DMS114 treated with DMSO at 0.1 percent for 48 hours (cell line): ENCODE data around the gene ARHGDIG.

Source experiments
- DNase-seq: peaks from one replicate; lab custom pipeline; 2025; ENCODE audit not compliant: unreplicated experiment; lab: John Stamatoyannopoulos, UW

Gene ARHGDIG

DNA sequence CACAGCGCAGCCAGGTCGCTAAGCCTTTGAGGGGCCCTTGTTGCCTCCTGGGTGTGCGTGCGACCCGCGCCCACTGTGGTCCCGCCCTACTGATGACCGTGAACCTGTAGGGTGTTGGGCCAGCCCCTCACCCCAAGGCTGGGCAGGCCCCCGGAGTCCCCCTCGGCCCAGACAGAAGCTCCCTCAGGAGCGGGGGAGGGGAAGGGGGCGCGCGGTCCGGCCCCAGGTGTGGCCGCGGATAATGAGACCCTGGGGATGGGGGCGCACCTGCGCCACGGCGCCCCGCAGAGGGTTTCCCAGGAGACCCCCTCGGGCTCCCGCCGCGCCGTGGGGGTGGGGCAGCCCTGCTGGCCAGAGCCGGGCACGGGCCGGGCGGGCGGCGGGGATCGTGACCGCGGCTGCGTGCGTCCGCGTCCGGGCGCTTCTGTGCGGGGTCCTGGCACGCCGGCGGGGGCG is 358 bp upstream of the ARHGDIG start:
- DNase-seq, result no peak

DNA sequence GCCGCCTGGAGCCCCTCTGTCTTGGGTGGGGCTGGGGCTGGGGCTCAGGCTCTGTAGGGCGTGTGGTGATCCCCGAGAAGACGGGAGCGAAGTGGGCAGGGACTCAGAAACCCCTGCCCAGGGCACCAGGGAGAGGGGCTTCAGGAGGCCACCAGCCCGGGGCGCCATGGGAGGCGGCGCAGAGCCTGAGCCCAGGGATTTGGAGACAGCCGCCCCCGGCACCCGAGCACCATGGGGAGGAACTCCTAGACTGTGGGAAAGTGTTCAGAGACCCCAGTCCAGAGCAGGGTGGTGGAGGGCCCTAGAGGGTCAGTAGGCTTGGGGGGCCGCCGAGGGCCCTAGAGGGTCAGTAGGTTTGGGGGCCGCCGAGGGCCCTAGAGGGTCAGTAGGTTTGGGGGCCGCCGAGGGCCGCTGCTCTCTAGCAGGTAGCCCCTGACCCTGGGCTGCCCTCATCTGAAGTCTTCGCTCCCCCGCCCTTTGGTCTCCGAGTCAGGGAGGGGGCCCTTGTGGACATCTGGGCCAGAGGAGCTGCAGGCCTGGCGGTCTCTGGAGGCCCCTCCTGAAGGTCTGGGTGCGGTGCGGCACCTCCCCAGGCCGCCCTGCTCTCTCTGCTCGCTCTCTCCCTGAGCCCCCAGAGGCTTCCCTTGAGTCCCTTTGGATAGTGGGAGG is 734 bp downstream of the ARHGDIG start:
- DNase-seq, result no peak

DNA sequence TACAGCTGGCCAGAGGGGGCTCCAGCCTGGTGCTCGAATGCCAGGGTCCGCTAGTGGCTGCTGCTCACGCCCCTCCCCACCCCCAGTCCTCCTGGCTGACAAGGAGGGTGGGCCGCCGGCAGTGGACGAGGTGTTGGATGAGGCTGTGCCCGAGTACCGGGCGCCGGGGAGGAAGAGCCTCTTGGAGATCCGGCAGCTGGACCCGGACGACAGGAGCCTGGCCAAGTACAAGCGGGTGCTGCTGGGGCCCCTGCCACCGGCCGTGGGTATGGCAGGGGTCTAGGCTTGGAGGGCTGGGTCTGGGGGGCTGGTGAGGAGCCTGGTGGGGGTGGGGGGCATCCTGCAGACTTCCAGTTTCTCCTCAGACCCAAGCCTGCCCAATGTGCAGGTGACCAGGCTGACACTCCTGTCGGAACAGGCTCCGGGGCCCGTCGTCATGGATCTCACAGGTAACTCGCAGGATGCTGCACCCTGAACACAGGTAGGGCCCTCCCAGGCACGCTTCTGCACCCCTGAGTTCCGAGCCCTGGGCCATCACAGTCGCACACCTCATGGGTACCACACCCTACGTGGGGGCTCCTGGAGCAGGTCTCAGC is 1.4 kb downstream of the ARHGDIG start:
- DNase-seq, result no peak

DNA sequence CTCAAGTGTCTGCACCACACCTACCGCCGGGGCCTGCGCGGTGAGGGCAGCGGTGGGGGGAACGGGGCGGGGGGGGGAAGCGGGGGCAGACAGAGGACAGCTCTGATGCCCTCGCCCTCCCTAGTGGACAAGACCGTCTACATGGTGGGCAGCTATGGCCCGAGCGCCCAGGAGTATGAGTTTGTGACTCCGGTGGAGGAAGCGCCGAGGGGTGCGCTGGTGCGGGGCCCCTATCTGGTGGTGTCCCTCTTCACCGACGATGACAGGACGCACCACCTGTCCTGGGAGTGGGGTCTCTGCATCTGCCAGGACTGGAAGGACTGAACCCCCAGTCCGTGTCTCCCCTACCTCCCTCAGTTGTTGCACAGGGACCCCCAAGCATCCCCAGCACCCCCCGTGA is 2.1 kb downstream of the ARHGDIG start:
- no peak for DNase-seq

DNA sequence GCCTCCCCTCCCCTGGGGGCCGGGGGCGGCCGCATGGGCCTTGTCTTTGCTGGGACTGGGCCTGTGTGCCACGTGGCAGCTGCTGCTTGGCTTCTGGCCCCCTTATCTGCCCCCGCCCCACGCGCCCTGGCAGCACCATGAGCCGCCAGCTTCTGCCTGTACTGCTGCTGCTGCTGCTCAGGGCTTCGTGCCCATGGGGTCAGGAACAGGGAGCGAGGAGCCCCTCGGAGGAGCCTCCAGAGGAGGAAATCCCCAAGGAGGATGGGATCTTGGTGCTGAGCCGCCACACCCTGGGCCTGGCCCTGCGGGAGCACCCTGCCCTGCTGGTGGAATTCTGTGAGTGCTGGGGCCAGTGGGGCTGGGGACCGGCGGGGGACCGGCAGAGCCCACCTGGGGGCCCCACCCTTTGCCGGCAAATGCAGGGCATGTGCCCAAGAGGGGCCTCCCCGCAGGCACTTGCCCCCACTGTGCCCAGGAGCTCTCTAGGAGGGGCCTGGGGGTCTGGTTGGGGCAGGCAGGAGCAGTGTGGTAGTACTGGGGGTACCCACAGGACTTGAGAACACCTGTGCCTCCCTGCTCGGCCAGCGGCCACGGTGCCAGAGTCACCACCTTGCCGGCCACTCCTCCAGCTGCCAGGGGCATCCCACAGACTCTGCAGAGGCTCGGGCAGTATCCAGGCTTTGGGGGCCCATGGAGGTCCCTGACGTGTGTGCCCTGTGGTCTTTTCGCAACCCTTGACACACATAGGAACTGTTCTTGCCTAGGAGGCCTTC is 2.8 kb downstream of the ARHGDIG start, which contains the start of gene PDIA2:
Gene PDIA2, plus strand, starts transcription at position 132 of the 773 bp plus-strand sequence. Its CDS starts 6 bp downstream, at position 138.
- no peak for DNase-seq

DNA sequence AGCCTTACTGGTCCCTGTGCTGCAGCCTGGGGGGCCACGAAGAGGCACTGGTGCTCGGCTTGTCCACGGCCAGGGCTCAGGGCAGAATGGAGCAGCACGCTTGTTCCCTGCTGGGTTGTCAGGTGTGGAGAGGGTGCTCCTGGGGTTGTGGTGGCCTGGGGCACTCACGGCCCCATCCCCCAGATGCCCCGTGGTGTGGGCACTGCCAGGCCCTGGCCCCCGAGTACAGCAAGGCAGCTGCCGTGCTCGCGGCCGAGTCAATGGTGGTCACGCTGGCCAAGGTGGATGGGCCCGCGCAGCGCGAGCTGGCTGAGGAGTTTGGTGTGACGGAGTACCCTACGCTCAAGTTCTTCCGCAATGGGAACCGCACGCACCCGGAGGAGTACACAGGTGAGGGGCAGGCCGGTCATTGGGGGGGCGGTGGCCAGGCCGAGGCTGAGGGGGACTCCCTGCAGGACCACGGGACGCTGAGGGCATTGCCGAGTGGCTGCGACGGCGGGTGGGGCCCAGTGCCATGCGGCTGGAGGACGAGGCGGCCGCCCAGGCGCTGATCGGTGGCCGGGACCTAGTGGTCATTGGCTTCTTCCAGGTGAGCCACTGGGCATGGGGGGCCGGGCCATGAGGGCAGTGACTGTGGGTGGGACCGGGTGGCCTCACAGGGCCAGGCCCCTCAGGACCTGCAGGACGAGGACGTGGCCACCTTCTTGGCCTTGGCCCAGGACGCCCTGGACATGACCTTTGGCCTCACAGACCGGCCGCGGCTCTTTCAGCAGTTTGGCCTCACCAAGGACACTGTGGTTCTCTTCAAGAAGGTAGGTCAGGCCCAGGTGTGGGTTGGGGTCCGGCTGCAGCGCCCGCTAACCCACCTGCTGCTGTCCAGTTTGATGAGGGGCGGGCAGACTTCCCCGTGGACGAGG is 4.1 kb downstream of the ARHGDIG start:
- no peak for DNase-seq

DNA sequence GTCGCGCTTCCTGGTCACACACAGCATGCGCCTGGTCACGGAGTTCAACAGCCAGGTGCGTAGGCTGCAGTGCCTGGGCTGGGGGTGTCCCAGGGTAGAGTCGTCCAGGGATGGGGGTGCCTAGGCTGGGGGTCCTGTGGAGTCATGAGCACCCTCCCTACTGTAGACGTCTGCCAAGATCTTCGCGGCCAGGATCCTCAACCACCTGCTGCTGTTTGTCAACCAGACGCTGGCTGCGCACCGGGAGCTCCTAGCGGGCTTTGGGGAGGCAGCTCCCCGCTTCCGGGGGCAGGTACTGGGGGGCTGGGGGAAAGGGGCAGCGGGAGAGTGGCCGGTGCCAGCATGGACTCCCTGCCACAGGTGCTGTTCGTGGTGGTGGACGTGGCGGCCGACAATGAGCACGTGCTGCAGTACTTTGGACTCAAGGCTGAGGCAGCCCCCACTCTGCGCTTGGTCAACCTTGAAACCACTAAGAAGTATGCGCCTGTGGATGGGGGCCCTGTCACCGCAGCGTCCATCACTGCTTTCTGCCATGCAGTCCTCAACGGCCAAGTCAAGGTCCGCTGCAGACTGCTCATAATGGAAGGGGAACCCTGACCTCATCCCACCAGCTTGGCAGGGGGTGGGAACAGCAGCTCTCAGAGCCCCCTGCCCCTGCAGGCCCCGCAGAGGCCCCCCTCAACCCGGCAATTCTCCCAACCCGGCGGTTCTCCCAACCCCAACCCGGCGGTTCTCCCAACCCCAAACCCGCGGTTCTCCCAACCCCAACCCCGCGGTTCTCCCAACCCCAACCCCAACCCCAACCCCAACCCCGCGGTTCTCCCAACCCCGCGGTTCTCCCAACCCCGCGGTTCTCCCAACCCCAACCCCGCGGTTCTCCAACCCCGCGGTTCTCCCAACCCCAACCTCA is 5.0 kb downstream of the ARHGDIG start:
- no peak for DNase-seq

DNA sequence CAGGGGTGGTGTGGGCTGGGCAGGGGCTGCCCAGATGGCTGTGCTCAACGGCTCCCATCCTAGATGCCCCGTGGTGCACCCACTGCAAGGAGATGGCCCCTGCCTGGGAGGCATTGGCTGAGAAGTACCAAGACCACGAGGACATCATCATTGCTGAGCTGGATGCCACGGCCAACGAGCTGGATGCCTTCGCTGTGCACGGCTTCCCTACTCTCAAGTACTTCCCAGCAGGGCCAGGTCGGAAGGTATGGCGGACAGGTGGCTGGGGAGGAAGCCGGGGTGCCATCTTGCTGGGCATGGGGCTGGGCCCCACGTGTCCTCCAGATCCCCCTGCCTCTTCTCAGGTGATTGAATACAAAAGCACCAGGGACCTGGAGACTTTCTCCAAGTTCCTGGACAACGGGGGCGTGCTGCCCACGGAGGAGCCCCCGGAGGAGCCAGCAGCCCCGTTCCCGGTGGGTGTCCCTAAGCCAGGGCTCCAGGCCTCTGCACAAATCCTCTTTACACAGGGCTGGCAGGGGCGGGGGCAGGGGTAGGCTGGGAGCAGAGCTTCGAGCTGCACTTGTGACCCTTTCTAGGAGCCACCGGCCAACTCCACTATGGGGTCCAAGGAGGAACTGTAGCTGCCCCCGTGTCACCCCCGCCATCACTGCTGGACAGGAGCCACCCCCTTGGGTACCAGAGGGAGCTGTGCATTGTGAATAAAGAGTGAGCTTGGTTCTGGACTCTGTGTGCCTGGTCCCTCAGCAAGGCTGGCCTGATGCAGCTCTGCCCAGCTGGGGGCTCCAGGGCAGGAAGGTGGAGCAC is 6.3 kb downstream of the ARHGDIG start:
- DNase-seq, result no peak

DNA sequence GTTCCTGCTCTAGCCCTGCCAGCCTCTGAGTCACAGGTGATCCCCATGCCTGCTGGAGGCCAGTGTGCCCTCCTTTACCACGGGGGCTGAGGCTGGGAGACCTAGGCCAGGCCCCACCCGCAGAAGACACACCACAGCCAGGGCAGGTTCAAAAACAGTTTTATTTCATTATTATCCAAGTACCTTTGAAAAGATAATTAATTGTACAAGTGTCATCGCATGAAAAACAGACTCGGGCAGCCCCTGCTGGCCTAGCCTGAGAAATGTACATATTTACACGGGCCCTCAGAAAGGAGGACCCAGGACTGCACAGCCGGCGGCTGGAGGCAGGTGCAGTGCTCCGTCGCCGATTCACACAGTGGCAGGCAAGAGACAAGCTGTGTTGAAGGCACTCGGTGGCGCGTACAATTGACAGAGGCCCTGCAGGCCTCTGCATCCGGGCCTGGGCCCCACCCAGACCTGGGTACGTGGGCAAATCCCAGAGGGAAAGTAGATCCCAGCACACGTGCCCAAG is 7.0 kb downstream of the ARHGDIG start:
- no peak for DNase-seq

DNA sequence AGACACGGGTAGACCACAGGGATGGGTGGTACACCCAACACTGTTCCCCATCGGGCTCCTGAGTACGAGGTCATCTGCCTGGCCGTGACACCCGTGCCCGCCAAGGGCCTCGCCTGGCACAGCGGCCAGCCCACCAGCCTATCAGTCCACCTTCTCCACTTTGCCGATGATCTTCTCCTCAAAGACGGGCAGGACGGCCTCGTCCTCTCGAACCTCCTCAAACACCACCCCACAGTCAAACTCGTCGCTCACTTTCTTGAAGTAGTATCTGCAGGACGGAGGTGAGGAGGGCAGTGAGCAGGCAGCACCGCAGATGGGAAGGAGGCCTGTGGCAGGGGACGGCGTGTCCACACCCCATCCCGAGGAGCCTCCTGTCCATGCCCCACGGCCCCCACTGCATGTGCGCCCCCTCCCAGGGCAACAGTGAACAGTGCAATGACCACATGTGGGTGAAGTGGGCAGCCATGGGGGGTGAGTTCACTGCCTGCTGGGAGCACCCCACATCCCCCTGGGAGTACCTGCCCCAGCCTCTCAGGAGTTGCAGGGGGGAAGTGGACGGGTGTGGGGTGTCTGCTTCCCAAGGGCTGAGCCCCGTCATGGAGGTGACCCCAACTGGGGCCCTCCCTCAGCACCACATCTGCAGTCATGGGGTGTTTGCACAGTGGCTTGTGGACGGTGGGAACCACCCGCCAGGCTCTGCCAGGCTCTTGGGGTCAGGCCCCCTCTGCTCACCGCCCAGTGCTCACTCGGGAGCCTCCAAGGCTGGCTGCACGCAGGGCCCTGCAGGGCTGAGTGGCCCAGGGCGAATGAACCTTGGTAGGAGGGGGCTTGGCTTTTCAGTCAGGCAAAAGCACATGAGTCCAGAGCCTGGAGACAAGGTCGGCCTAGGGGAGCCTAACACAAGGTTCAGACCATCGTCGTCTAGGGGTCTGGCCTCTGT is 7.9 kb downstream of the ARHGDIG start:
- no peak for DNase-seq

DNA sequence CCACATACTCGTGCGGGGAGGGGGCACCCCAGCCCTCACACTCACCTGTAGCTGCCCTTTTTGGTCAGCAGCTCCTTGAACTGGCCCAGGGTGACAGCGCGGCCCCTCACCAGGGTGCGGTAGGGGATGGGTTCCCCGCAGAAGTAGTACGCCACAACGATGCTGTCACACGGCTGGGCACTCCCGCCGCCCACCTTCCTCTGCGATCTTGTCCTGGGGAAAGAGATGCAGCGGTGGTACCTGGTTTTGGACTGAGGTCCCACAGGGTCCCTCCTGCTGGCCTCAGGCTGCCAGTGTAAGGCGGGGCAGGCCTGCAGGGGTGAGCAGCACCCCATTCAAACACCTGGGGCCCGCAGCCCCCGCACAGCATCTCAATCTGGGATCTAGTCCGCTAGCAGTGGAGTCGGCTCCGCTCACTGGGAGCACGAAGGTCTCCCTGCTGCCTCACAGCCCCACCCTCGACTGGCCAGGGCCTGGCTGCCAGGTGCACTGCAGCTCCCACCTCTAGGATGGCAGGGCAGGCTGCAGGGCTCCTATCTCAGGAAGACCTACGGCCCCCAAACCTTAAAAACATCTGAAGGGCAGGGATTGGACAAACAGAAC is 9.1 kb downstream of the ARHGDIG start:
- DNase-seq, result no peak

DNA sequence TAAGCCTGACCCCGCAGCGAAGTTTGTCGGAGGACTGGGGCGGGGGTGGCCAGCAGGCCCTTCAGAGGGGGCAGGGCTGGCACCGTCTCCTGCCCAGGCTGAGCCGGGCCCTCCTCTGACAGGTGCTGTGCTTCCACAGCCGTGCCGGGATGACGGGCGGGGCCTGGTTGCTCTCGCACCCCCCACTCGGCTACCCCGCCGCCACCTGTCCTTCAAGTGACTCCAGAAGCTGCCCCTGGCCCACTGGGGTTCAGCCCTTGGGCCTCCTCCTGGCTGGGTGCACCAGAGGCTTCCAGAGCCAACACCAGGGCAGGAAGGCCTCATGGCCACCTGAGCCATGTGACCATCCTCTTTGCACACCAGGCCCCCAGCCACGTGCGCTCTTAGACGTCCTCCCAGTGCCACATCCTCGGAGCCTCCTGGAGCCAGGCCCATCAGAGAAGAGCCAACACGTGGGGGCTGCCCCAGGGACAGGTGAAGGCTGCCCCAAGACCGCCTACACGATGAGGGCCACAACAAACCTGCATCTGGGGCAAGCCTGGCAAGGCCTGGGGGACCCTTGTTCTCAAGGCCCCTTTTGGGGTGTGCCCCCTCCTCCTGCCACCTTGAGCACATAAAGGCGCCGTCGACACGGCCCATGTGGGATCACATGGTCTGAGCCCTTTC is 9.8 kb downstream of the ARHGDIG start:
- DNase-seq, result no peak

DNA sequence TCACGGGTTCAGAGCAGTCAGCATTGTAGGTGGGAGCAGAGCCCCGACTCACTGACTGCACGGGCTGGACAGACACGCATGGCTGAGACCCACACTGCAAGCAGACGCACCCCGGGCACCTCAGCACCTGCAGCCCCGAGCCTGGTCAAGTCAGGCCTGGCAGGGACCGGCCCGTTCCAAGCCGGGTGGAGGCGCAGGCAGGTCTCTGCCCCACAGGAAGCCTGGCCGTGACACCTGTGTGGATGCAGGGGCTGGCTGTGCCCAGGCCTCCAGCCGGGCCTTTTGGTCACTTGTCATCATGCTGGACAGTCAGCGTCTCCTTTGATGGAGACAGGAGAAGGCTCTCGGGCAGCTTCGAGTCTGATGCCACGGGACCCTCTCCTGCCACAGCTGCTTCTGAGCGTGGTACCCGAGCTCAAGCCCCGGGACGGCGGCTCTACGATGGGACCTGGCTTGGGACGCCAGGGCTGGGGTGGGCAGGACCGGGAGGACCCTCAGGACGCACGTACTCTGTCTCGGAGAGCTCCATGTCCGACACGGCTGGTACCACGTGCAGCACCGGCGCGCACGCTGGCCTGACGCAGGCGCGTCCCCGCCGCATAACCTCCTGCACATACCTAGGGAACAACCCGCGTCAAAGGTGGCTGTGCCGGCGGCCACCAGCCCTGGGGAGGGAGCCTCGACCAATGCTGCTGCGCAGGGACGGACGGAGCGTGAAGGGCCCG is 10.5 kb downstream of the ARHGDIG start:
- no peak for DNase-seq

DNA sequence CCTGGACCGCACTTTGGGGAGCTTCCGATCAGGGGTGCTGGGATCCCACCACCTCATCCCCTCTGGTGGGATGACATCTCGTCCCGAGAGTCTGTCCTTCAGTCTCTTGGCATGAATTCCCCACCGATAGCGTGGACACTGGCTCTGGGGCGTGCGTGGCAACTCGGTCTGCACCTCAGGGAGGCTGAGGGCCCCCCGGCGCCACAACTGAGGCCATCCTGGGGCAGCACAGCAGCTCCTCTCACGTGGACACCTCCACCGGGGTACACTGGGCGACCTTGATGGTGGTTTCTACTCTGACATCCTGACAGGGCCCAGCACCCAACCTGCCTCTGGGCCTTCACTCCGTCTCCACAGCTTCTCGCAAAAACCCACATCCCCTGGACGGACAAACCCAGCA is 11.1 kb downstream of the ARHGDIG start:
- no peak for DNase-seq

DNA sequence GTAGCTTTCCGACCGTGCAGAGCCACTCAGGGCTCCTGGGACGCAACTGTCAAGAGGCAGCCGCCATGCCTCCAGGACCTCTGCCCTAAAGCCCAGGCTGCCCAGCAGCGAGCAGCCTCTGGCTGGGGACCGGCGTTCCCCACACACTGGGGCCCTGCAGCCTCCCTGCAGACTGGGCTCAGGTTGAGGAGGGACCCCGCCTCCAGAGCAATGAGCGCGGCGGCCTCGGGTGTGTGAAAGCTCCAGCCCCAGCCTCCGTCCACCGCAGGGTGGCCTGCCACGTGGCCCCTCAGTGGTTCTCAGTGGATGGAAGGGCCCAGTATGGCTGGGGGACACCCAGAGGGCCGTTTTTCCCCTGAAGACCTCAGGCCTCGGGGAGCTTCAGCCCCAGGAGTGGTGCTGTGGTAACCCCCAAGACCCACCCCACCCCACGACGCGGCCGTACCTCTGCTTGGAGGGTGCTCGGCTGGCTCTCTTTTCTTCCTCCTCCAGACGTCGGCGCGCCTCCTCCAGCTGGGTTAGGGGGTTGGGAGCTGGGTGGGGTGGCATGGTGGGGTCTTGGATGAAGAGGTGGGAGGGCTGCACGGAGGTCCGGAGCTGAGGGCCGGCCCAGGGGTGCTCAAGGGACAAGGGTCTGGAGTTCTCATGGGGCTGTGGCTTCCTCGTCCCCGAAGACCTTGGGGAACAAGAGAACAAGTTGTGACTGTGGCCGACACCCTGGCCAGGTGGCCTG is 12.8 kb downstream of the ARHGDIG start:
- DNase-seq, result no peak

DNA sequence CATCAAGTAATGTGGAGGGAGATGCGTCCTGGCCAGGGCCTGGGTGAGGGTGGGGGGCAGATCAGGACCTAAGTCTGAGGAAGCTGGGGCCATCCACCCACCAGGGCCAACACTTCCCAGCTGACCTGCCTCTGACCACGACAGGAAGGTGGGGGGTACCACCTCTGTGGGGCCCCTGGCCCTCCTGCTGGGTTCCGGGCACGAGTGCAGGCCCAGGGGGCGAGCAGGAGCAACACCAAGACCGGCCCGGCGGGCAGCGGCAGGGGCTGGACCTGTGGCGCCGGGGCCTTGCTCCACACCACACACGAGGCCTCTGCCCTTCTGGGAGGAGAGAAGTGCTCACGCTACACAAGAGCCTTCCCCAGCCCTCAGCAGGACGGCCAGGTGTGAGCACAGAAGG is 15.9 kb downstream of the ARHGDIG start:
- DNase-seq, result no peak
